CD4-positive, alpha-beta T cell treated with Interleukin-6 for 4 hours (primary cell): ENCODE measurements around the gene RALGDS.
"Not testable (repeated sequence)": the region's sequence is repeated elsewhere in the genome, so short reads cannot be mapped to it uniquely, and the experiment has no call there.

Experiments used
- DNase-seq: peaks from one replicate; pipeline ENCODE4 v3.0.0-alpha.2; 2020; ENCODE audit warnings: mixed read lengths

The RALGDS gene

GRCh38 chr9:133121198-133121914 lies at the start of gene RALGDS:
RALGDS (minus strand) TSS chr9:133121240; CDS start chr9:133121154, 86 bp downstream.
- DNase-seq = peak; percentile 95

GRCh38 chr9:133170716-133171115 lies 49.7 kb upstream of the RALGDS start:
- no peak for DNase-seq

DNA sequence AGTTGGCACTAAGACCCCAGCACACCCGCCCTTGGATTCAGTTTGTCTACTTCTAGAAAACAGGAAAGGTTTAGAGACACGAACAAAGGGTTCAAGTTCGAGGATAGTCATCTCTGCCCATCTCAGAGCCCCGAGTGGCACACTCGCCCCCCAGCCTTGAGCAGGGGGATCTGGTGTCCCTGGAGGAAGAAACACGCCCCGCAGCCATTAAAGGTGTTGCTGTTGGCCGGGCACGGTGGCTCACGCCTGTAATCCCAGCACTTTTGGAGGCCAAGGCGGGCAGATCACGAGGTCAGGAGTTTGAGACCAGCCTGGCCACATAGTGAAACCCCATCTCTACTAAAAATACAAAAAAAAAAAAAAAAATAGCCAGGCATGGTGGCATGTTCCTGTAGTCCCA lies 48.6 kb upstream of the RALGDS start:
- DNase-seq = not testable (repeated sequence)

DNA sequence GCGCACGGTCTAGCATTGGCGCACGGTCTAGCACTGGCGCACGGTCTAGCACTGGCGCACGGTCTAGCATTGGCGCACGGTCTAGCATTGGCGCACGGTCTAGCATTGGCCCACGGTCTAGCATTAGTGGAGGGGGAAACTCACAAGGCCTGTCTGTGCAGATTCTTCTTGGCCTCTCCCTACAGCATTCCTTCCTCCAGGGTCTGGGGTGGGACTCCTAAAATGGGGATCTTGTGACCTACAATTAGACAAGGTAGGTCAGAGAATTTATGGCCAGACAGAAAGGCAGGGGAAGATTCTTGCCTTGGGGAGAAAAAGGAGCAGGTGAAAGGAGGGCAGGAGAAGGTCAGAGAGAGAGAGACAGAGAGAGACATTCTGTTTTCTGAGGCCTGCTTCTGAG lies 48.1 kb upstream of the RALGDS start:
- no peak for DNase-seq

GRCh38 chr9:133168432-133168831 lies 47.4 kb upstream of the RALGDS start:
- no peak for DNase-seq

GRCh38 chr9:133167769-133168168 lies 46.7 kb upstream of the RALGDS start:
- DNase-seq = no peak

- DNase-seq = no peak
Observed at GRCh38 chr9:133167096-133167730, 46.2 kb upstream of the RALGDS start.

- DNase-seq = no peak
Observed at GRCh38 chr9:133166392-133166791, 45.4 kb upstream of the RALGDS start.

GRCh38 chr9:133165452-133165730 lies 44.4 kb upstream of the RALGDS start:
- no peak for DNase-seq

DNA sequence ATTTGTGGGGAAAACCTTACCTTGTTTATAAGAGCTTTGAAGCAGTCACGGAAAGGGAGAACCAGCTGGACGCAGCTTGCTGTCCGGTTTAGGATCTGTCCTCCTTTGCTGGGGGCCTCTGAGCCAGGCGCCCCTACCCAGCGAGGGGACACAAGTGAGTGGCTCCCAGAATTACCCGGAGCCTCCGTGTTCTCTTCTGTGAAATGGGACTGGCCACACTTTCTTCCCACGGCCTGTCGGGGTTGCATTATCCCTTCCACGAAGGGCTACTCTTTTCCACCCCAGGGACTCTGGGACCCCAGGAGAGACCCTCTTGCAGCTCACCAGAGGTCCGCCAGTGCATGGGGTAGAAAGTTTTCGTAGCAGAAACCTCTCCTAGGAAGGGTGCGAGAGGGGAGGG lies 43.2 kb upstream of the RALGDS start:
- no peak for DNase-seq

- DNase-seq = peak; percentile 66
Observed at GRCh38 chr9:133163504-133164172, 42.6 kb upstream of the RALGDS start, which contains the start of gene GBGT1. GBGT1 (minus strand) TSS chr9:133163914; CDS start chr9:133162412, 1,502 bp downstream.

- DNase-seq = no peak
Observed at GRCh38 chr9:133162861-133163503, 41.9 kb upstream of the RALGDS start.

DNA sequence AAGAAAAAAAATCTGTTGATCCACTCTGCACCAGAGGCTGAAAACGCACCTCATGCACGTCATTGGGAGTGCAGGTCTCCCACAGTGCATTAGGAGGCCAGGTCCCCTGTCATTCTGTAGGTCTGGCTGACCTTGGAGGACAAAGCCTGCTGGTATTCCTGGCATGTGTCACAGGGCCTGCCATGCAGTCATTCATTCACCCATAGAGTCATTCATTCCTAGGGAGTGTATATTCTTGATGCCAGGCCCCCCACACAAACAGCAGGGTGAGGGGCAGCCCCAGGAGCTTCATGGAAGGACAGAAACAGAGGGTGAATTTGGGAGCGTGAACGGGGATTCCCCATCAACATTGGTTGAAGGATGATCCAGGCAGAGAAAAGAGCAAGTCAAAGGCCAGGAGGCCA lies 40.5 kb upstream of the RALGDS start:
- no peak for DNase-seq

GRCh38 chr9:133160742-133161546 lies 39.9 kb upstream of the RALGDS start:
- DNase-seq = peak; percentile 59

GRCh38 chr9:133158695-133159094 lies 37.7 kb upstream of the RALGDS start:
- no peak for DNase-seq

- no peak for DNase-seq
Observed at GRCh38 chr9:133155156-133155555, 34.1 kb upstream of the RALGDS start.

GRCh38 chr9:133154097-133154989 lies 33.3 kb upstream of the RALGDS start:
- no peak for DNase-seq

DNA sequence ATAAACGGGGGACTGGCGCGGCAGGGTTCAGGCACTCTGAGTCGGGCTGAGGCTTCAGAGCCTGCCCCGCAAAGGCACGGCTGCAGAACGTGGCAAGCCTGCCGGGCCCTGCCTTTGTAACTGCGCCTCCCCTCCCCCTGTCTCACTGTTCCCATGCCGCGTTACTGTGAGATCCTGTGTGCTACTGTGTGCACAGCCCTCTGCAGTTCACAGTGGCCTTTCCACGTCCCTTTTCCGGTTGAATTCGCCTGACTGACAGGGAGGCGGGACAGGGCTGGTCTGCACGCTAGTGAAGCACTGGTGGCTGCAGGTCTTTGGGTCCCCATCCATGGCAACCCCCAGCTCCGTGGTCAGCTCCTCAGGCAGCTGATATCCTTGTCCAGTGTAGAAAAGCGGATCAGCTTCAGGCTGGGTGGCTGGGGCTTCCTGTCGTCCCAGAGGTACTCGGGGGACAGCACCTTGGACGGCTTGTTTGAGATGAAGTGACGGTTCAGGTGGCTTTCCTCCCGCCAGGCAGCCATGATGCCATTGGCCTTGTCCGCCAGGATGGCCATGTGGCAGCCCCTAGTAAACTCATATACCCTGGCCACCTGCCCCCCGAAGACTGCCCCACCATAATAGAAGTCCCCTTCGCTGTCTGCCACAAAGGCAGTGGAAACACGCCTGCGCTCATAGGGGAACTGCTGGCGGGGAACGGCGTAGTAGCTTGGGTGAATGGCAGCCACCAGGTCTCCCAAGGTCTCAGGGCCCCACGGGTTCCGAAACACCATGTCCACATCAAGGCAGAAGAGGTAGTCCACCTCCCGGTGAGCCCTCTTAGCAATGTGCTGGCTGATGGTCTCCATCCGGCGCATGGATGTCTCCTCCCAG lies 32.4 kb upstream of the RALGDS start:
- DNase-seq = no peak

- no peak for DNase-seq
Observed at GRCh38 chr9:133151601-133152525, 30.8 kb upstream of the RALGDS start.

DNA sequence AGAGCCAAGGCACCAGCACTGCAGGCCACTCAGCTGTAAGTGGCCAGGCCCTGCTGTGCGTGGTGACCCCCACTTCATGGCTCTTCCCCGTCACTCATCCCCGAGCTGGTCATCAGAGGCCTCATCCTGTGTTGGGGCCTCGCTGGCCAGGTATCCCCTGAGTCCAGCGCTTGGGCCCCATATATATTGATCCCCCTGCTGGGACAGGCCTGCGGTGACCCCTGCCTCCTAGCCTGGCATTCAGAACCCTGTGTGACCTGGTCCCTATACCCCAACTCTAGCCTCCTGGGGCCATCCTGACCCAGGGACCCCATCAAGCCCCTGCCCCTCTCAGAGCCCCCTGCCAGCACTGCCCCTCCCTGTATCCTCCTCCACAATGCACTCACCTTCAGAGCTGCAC lies 30.0 kb upstream of the RALGDS start:
- DNase-seq = no peak
